ENCODE measurements around the gene ABRACL.

The ABRACL gene

GRCh38 chr6:139054001-139054400 is 25.5 kb downstream of the ABRACL start:
- DNase-seq (ENCODE audit: low spot score) = no peak

- DNase-seq (ENCODE audit: low spot score) = no peak
These were observed 27.2 kb downstream of the ABRACL start for GRCh38 chr6:139055709-139056108.

- no peak for DNase-seq (ENCODE audit: low spot score)
These were observed 29.5 kb downstream of the ABRACL start for GRCh38 chr6:139058029-139058428.

- no peak for DNase-seq (ENCODE audit: low spot score)
These were observed 31.8 kb downstream of the ABRACL start for GRCh38 chr6:139060332-139060731.

DNA sequence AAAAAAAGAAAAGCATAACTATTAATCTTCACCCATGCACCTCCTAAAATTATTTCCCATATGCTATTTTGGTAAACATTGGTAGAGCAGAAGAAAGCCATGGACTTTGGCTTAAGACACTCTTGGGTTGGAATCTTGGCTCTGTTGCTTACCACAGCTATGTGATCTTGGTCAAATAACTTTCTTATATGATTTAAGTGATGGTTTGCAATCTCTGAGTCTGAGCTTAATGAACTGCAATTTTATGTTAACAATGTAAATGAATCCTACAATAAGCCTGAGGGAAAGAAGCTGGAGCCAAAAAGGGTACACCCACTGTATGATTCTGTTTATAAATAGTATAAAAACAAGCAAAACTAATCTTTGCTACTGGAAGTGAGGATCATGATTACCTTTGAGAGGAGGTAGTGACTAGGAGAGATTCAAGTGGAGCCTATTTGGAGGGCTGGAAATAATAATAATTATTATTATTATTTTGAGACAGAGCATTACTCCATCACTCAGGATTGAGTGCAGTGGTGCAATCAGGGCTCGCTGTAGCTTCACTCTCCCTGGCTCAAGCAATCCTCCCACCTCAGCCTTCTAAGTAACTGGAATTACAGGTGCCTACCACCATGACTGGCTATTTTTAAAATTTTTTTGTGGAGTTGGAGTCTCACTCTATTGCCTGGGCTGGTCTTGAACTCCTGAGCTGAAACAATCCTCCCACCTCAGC is 34.5 kb downstream of the ABRACL start:
- no peak for DNase-seq (ENCODE audit: low spot score)

GRCh38 chr6:139064981-139065665 is 36.6 kb downstream of the ABRACL start:
- no peak for DNase-seq (ENCODE audit: low spot score)

DNA sequence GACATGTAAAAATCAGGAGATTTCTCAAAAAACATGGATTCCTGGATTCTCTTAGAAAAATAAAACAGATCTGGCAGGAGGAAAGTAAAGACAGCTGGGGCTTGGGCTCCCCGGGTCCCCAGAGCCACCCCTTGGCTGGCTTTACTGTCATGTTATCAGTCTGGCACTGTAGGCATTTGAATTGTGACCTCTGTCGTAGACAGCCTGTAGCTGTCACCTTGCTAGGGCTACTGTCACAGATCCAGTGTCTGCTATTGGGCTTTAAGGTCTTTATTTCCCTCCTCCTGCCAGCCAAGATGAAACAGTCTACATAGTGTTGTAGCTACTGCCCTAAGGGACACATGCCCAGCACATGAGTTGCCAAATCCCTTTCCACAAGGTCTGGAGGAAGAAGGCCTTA is 37.5 kb downstream of the ABRACL start:
- DNase-seq (ENCODE audit: low spot score) = no peak

DNA sequence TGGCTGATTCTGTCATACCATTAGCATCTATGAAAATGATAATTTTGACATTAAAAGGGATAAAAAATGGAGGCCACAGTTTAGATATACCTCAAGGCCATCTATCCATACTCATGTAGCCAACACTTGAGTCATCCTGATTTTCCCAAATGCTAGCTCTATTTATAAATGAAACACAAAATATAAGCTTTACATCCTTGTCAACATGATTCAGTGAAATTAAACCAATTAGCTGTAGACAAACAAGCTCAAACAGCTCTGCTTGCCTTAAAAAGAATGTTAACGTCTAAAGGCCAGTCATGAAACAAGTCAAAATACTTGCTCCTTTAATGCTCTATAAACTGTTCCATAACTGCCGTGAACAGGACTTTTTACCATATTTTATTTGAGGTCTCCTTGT is 40.3 kb downstream of the ABRACL start:
- DNase-seq (ENCODE audit: low spot score) = no peak

DNA sequence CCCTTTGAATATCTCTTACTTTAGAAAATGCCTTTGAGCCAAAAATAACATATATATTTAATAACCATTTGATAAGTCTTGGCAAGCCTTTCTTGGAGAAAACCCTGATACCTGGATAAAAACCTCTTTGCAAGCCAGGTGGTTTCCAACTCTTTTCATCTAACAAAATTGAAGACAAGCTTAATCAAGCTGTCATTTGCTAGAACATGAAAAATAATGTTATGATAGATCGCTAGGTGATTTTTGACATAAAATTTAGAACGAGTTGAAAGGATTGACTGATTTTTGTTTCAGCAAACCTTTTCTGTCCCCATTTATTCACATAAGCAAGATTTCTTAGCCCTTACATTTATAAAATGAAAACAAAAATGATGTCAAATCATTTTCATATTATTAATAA is 44.6 kb downstream of the ABRACL start:
- DNase-seq (ENCODE audit: low spot score) = no peak

DNA sequence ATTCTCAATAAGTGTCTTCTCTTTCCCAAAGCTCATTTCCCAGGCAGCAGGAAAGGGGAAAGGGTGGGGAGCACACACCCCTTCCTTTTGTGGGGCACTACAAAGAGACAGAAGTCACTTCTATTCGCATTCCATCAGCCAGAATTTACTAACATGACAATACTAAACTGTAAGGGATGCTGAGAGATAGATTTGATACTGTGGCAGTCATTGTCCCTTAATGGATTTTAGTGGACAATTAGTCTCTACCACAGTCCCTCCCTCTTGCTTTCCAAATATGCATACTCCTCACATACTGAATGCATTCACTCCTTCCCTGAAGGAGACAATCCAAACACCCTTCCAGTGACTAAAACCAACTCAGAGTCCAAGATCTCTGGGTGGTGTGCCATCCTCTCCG is 50.5 kb downstream of the ABRACL start:
- DNase-seq (ENCODE audit: low spot score) = no peak

GRCh38 chr6:139080255-139080920 is 51.8 kb downstream of the ABRACL start:
- DNase-seq (ENCODE audit: low spot score) = no peak

DNA sequence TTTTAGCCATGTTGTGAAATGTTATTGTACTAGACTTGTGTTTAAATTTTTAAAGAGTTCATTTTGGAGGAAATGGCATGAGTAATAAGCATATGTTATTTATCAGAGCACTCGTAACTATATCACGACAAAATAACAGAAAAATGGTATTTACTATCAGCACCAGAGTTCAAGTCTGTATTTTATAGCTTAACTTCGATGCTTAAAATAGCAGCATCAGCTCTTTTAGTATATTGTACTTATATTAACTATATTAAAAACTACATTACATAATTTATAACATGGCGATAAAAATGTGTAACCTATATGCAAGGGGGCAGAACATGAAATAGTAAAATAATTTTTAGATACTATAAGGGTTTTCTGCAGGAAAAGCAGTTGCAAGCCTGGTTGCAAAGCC is 52.9 kb downstream of the ABRACL start:
- no peak for DNase-seq (ENCODE audit: low spot score)

DNA sequence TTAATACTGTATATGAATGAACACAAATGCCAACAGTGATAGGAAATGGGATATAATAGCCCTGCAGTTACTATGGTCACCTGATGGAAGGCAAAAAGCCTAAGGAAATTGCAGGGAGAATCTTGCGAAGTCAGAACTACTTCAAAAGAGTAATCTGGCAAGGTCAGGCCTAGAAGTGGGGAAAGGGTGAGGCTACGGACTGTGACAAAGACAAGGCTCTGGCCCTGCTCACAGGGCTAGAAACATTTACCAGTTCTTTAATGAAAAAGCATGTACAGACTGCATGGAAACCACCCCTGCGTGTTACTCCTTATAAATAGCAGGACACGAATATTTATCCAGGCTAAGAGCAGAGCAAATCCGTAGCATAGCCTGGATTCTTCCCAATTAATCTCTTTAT is 53.8 kb downstream of the ABRACL start:
- no peak for DNase-seq (ENCODE audit: low spot score)

DNA sequence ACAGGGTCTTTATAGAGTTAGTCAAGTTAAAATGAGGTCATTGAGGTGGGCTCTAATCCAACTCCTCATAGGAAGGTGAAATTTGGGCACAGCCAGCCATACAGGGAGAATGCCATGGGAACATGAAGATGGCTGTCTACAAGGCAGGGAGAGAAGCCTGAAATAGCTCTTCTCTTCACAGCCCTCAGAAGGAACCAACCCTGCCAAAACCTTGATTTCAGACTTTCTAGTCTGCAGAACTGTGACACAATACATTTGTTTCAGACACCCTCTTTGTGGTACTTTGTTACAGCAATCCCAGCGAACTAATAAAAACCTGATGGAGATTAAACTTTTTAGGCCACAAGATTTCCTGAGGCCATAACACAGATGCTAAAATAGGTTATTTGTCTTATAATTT is 63.3 kb downstream of the ABRACL start:
- no peak for DNase-seq (ENCODE audit: low spot score)
